ENCODE data around the gene CEMP1.
"Not testable (repeated sequence)": the region's sequence is repeated elsewhere in the genome, so short reads cannot be mapped to it uniquely, and the experiment has no call there.

CEMP1 gene

GRCh38 chr16:2537451-2538379, 6.5 kb upstream of the CEMP1 start, which contains the start of gene PDPK1:
Gene PDPK1, plus strand, starts transcription at chr16:2538021. Its CDS starts 92 bp downstream, at chr16:2538113.
- peak; percentile 92 for DNase-seq (ENCODE audit: low spot score)

GRCh38 chr16:2535625-2536013, 4.4 kb upstream of the CEMP1 start:
- no peak for DNase-seq (ENCODE audit: low spot score)

GRCh38 chr16:2534335-2534734, 3.1 kb upstream of the CEMP1 start:
- DNase-seq (ENCODE audit: low spot score): not testable (repeated sequence)

GRCh38 chr16:2533912-2534311, 2.7 kb upstream of the CEMP1 start:
- no peak for DNase-seq (ENCODE audit: low spot score)

GRCh38 chr16:2533142-2533755, 2.0 kb upstream of the CEMP1 start:
- DNase-seq (ENCODE audit: low spot score): not testable (repeated sequence)

GRCh38 chr16:2532494-2533141, 1.4 kb upstream of the CEMP1 start:
- DNase-seq (ENCODE audit: low spot score): peak; percentile 58

GRCh38 chr16:2531696-2532493, 687 bp upstream of the CEMP1 start:
- DNase-seq (ENCODE audit: low spot score): peak; percentile 94

- no peak for DNase-seq (ENCODE audit: low spot score)
These were observed 434 bp downstream of the CEMP1 start for GRCh38 chr16:2530629-2531318.

GRCh38 chr16:2529961-2530628, 1.1 kb downstream of the CEMP1 start:
- DNase-seq (ENCODE audit: low spot score): no peak

GRCh38 chr16:2529061-2529931, 1.9 kb downstream of the CEMP1 start:
- no peak for DNase-seq (ENCODE audit: low spot score)

GRCh38 chr16:2528161-2529060, 2.8 kb downstream of the CEMP1 start:
- DNase-seq (ENCODE audit: low spot score): no peak

GRCh38 chr16:2527784-2528100, 3.5 kb downstream of the CEMP1 start:
- DNase-seq (ENCODE audit: low spot score): no peak

- no peak for DNase-seq (ENCODE audit: low spot score)
These were observed 4.0 kb downstream of the CEMP1 start for GRCh38 chr16:2527071-2527783.

- DNase-seq (ENCODE audit: low spot score): no peak
These were observed 5.1 kb downstream of the CEMP1 start for GRCh38 chr16:2526135-2526534.

GRCh38 chr16:2524339-2524938, 6.8 kb downstream of the CEMP1 start:
- no peak for DNase-seq (ENCODE audit: low spot score)

- DNase-seq (ENCODE audit: low spot score): no peak
These were observed 7.4 kb downstream of the CEMP1 start for GRCh38 chr16:2523801-2524231.
